Breast epithelium (tissue), 3 donors: ENCODE results near the gene LPGAT1.

Experiments used
- CTCF ChIP-seq, 3 donors: fragments of 450-650 bp; IDR thresholded peaks; one replicate each; pipeline ENCODE4 v1.5.1; 2016 to 2017; ENCODE audit warnings: antibody characterized with exemption in 3 of 3, mild to moderate bottlenecking in 3 of 3, moderate library complexity in 3 of 3
- POLR2AphosphoS5 ChIP-seq, 3 donors: sonication (generic); formaldehyde crosslinking; IDR thresholded peaks; one replicate each; pipeline ENCODE4 v1.6.1; 2017; ENCODE audit warnings: antibody characterized with exemption in 3 of 3

GRCh38 chr1:211710566-211711314 is 119.8 kb downstream of the LPGAT1 start:
- TF ChIP-seq CTCF (IDR thresholded peaks at IDR 0.05): no peak
- TF ChIP-seq POLR2AphosphoS5 (IDR thresholded peaks at IDR 0.05): no peak
